ENCODE results near the gene LRP1. TPM values are rescaled to one million over a fixed set of nuclear protein-coding genes. Genes with fewer than 3 reads are reported as not detected.

The LRP1 gene
- total RNA-seq, 2 donors from 2014 or later, result 1.3 to 5.9 TPM

- Mint-ChIP-seq H3K27ac (no peak overlapping the region), H3K9me3 (no peaks in the 10 kb centered on the region), H3K36me3 (no peaks in the 10 kb centered on the region)
- no peak for ATAC-seq
- DNase-seq (ENCODE audit: low spot score in 2 of 2), result no peak
Measured at GRCh38 chr12:57139796-57140649, 11.7 kb downstream of the LRP1 start.

- DNase-seq (ENCODE audit: low spot score in 2 of 2) (no peak), ATAC-seq (no peak)
- Mint-ChIP-seq H3K9me3 (no peaks in the 10 kb centered on the region), H3K27ac (no peak overlapping the region), H3K36me3 (no peaks in the 10 kb centered on the region)
Measured at GRCh38 chr12:57141249-57141648, 13.0 kb downstream of the LRP1 start.

- Mint-ChIP-seq H3K27ac (peak overlapping the region in 1 of 2 donors; percentile 31), H3K36me3 (no peaks in the 10 kb centered on the region), H3K9me3 (no peaks in the 10 kb centered on the region)
- DNase-seq (ENCODE audit: low spot score in 2 of 2) (no peak), ATAC-seq (no peak)
Measured at GRCh38 chr12:57142121-57142520, 13.8 kb downstream of the LRP1 start.

GRCh38 chr12:57142727-57143126, 14.4 kb downstream of the LRP1 start:
- ATAC-seq (no peak), DNase-seq (ENCODE audit: low spot score in 2 of 2) (no peak)
- H3K9me3 Mint-ChIP-seq, result no peaks in the 10 kb centered on the region
- H3K27ac Mint-ChIP-seq, result no peak overlapping the region
- no peaks in the 10 kb centered on the region for H3K36me3 Mint-ChIP-seq

- H3K36me3 Mint-ChIP-seq, result no peaks in the 10 kb centered on the region
- H3K27ac Mint-ChIP-seq, result no peak overlapping the region
- no peaks in the 10 kb centered on the region for H3K9me3 Mint-ChIP-seq
- ATAC-seq, result peak; percentile 47 to 62
- no peak for DNase-seq (ENCODE audit: low spot score in 2 of 2)
Measured at GRCh38 chr12:57143454-57143853, 15.2 kb downstream of the LRP1 start.

GRCh38 chr12:57145460-57146059, 17.3 kb downstream of the LRP1 start:
- no peak for ATAC-seq
- Mint-ChIP-seq H3K27ac (peak overlapping the region; percentile 33 to 77), H3K9me3 (no peaks in the 10 kb centered on the region), H3K36me3 (no peaks in the 10 kb centered on the region)
- no peak for DNase-seq (ENCODE audit: low spot score in 2 of 2)

- ATAC-seq, result no peak
- H3K27ac Mint-ChIP-seq, result peak overlapping the region in 1 of 2 donors; percentile 77
- no peaks in the 10 kb centered on the region for H3K36me3 Mint-ChIP-seq
- no peaks in the 10 kb centered on the region for H3K9me3 Mint-ChIP-seq
- no peak for DNase-seq (ENCODE audit: low spot score in 2 of 2)
Measured at GRCh38 chr12:57146092-57146491, 17.8 kb downstream of the LRP1 start.

GRCh38 chr12:57146961-57147944, 19.0 kb downstream of the LRP1 start, which contains the start of gene LRP1-AS:
LRP1-AS (minus strand) TSS chr12:57147619.
- Mint-ChIP-seq H3K36me3 (no peaks in the 10 kb centered on the region), H3K27ac (peak within 1 kb of the TSS in 1 of 2 donors; percentile 53), H3K9me3 (no peaks in the 10 kb centered on the region)
- ATAC-seq (no peak), DNase-seq (ENCODE audit: low spot score in 2 of 2) (no peak)

GRCh38 chr12:57148469-57149244, 20.4 kb downstream of the LRP1 start:
- Mint-ChIP-seq H3K9me3 (no peaks in the 10 kb centered on the region), H3K27ac (no peak overlapping the region), H3K36me3 (no peaks in the 10 kb centered on the region)
- no peak for DNase-seq (ENCODE audit: low spot score in 2 of 2)
- no peak for ATAC-seq

GRCh38 chr12:57149245-57149900, 21.1 kb downstream of the LRP1 start:
- DNase-seq (ENCODE audit: low spot score in 2 of 2), result no peak
- H3K36me3 Mint-ChIP-seq, result no peaks in the 10 kb centered on the region
- ATAC-seq, result no peak
- no peaks in the 10 kb centered on the region for H3K9me3 Mint-ChIP-seq
- peak overlapping the region in 1 of 2 donors; percentile 72 for H3K27ac Mint-ChIP-seq

- Mint-ChIP-seq H3K9me3 (no peaks in the 10 kb centered on the region), H3K27ac (no peak overlapping the region), H3K36me3 (no peaks in the 10 kb centered on the region)
- DNase-seq (ENCODE audit: low spot score in 2 of 2) (no peak), ATAC-seq (no peak)
Measured at GRCh38 chr12:57150400-57151000, 22.2 kb downstream of the LRP1 start.

- Mint-ChIP-seq H3K9me3 (no peaks in the 10 kb centered on the region), H3K36me3 (no peaks in the 10 kb centered on the region), H3K27ac (peak overlapping the region in 1 of 2 donors; percentile 10)
- DNase-seq (ENCODE audit: low spot score in 2 of 2) (no peak), ATAC-seq (no peak)
Measured at GRCh38 chr12:57151741-57152630, 23.7 kb downstream of the LRP1 start.

- Mint-ChIP-seq H3K9me3 (no peaks in the 10 kb centered on the region), H3K36me3 (no peaks in the 10 kb centered on the region), H3K27ac (no peak overlapping the region)
- DNase-seq (ENCODE audit: low spot score in 2 of 2), result no peak
- ATAC-seq, result no peak
Measured at GRCh38 chr12:57152639-57153038, 24.4 kb downstream of the LRP1 start.

- no peak for ATAC-seq
- Mint-ChIP-seq H3K9me3 (no peaks in the 10 kb centered on the region), H3K27ac (no peak overlapping the region), H3K36me3 (no peaks in the 10 kb centered on the region)
- DNase-seq (ENCODE audit: low spot score in 2 of 2), result no peak
Measured at GRCh38 chr12:57153415-57153997, 25.2 kb downstream of the LRP1 start.
